GM19099 (cell line): ENCODE measurements around the gene P2RY2.

Source experiments
- POLR2A ChIP-seq: IDR thresholded peaks from 3 replicates; pipeline ENCODE4 v1.6.1; 2011; ENCODE audit warnings: low read depth; ENCODE audit not compliant: insufficient read length; ENCODE audit errors: extremely low read depth

P2RY2 gene

DNA sequence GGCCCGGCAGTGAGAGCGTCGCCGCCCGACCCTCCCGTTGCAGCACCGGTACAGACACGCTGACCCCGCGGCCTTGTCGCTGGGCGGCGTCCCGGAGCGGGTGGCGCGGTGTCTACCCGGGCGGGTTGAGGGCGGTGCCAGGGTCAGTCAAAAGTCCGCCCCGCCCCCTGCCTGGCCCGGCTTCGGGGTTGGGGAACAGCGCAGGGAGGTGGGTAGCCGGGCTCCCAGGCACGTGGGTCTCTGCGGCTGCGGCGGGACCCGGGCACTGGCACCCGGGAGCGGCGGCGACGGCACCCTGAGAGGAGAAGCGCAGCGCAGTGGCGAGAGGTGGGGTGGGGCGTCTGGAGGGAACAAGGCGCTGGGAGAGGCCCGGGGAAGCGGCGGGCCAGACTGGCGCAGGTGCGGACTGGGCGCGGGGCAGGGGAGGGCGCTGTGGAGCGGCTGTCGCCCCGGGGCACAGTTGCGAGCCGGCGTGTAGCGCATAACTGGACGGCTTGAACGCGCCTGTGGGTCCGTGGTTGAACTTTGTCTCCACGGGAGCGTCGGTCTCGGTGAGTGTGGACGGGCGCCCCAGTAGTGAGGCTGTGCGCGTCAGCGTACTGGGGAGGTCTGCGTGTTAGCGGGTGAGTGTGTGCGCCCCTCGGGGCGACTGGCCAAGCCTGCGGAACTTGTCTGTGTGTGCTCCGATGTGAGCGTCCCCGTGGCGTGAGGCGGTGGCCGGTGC lies at the start of gene P2RY2:
P2RY2 (plus strand) TSS at position 176 of the 724 bp plus-strand sequence. CDS start 15,879 bp downstream, outside the sequence.
- TF ChIP-seq POLR2A, result no peak

DNA sequence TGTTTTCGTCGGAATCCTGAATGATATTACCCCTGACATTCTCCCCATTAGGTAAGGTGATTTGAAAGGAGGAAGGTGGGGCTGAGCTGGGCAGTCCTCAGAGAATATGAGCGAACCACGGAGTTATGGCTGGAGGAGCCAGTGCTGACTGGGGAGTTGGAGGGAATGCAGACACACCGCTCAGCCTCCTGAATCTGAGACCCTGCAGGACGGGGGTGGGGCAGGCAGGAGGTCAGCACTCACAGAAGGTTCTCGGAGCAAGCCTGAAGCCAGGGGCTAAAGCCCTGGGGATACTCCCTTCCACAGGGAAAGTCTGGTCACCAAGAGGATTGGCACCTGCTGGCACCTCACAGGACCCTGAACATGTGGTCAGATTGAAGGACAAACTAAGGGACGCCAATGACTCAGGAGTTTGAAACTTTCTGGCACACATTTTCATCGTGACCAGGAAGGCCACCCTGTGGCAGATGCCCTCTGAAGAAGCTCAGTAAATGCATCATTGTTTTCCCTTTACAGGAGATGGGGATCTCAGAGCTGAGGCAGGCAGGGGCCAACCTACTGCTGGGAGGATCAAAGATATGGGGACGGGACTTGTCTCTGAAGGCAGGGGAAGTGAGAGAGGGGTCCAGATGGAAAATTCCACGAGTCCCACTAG lies 49.0 kb upstream of the P2RY2 start:
- no peak for TF ChIP-seq POLR2A

- no peak for TF ChIP-seq POLR2A
Measured at GRCh38 chr11:73170140-73170539, 47.9 kb upstream of the P2RY2 start.

DNA sequence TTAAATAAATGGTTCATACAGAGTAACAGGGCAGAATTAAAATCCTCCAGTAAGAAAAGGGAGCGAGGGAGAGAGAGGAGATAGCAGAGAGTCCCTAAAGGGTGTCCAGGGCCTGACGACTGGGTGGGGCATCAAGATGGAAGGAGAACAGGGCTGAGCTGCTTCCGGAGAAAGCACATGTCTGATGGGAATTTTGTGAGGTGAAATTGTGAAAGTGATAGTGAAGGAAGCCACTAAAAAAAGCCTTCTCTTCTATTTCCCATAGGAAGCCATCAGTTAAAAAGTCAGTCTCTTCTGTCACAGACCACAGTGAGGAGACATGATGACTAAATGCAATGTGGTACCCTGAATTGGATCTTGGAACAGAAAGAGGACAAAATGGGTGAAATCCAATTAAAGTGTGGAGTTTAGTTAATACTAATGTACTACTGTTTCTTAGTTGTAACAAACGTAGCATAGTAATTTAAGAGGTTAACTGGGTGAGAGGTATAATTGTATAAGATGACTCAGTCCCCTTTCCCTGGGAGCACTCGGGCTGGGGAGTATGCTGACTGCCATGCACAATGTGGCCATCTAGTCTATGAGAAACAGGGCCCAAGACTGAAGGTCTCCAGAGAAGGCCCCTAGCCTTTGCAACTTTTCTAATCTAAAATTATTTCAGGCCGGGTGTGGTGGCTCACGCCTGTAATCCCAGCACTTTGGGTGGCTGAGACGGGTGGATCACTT lies 46.5 kb upstream of the P2RY2 start:
- no peak for TF ChIP-seq POLR2A

DNA sequence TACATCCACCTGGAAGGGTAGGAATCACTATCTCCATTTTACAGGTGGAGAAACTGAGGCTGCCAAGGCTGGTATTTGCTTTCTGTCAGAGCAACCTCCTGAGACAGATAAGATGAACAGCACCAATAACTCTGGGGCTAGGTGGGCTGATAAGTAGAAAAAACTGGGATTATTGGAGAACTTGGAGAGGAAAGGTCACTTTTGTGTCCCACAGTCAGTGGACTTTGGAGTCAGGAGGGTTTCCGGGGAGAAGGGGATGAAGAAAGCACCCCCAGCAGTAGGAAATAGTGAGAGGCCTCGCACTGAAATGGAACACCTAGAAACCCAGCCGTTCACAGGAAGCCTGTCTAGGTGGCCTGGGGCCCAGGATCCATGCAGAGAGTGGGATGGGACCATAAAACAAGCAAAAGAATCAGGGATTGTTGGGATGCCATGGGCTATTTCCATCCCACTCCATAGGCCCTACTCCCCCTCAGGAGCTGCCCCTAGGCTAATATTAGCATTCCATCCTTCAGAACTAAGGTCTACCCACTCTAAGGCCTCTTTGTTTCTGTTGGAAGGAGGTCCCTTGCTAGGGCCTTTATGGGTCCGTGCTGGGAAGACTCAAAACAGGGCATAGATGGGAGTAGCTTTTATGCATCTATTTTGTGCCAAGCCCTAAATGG lies 45.0 kb upstream of the P2RY2 start:
- no peak for TF ChIP-seq POLR2A

- no peak for TF ChIP-seq POLR2A
Measured at GRCh38 chr11:73173755-73174494, 44.2 kb upstream of the P2RY2 start.

DNA sequence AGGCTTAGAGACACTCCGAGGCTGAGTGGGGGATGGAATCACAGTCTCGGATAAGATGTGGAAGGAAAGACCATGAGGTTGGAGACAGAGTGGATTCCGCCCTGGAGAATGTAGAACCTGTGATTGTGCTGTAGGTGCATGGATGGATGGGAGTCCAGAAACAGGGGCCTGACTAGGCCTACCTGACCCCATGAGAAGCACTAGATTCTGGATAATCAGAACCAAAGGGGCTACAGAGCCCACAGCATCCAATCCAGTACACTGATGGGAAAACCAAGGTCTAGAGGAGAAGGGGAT lies 43.6 kb upstream of the P2RY2 start:
- no peak for TF ChIP-seq POLR2A

GRCh38 chr11:73175551-73176144 lies 42.4 kb upstream of the P2RY2 start:
- no peak for TF ChIP-seq POLR2A

- no peak for TF ChIP-seq POLR2A
Measured at GRCh38 chr11:73176145-73176873, 41.8 kb upstream of the P2RY2 start.

DNA sequence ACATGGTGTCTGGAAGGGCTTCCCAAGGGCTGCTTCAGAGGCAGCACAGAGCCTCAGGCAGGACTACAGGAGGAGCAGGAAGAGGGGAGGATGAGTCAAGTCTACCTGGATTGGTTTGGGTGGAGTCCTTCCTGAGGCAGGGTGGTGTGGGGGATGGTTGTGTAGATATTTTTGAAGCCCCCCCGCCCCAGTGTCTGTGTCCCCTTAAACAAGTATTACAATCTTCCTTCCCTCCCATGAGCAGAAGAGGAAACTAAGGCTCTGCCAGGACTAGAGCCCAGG lies 41.3 kb upstream of the P2RY2 start:
- TF ChIP-seq POLR2A, result no peak

DNA sequence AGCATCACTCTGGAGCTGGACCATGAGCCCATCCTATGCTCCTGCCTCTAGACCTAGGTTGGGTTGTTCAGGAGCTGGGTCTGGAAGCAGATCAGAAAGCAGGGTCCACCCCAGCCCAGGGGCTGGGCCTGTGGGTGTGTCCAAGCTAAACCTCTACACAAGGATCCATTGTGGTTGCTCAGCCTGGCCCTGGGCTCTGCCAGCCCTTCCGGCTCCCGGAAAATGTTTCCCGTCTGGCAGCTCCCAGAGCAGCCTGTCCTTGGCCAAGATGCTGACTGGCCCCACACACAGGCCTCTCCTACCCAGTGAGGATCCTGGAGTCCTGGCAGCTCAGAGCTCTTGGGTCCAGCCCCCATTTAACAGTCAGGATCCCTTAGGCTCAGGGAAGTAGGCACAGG lies 40.7 kb upstream of the P2RY2 start:
- no peak for TF ChIP-seq POLR2A

DNA sequence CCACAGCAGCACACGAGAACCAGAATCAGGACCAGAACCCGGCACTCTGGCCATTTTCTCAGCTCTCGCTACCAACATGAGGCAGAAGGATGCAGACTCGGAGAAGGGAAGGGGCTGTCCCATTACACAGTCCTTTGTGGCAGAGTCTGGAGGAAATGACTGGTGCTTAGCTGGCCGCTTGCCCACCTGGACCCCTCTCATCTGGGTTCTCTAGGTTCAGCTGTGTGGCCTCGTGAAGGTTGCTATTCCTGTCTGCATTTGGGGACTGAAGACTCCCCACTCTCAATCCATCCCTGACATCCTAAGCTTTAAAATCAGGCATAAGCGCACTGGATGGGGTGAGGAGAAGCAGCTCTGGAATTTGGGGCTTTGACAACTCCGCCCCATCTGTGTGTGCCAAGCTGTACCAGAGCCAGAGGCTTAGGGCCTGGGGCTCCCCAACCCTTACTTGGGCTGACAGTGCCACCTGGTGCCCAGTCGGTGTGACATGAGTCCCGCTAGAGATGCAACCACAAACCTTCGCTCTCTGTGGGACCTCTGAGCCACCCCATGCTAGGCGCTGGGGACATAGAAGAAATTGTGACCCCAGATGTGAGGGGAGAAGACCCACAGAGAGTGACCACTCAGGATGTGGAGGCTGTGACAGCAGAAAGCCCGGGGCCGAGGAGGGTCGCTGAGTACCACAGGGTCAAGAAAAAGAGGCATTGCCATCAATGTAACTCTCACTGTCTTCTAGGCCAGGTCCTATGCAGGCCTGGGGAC lies 40.1 kb upstream of the P2RY2 start:
- TF ChIP-seq POLR2A, result no peak

DNA sequence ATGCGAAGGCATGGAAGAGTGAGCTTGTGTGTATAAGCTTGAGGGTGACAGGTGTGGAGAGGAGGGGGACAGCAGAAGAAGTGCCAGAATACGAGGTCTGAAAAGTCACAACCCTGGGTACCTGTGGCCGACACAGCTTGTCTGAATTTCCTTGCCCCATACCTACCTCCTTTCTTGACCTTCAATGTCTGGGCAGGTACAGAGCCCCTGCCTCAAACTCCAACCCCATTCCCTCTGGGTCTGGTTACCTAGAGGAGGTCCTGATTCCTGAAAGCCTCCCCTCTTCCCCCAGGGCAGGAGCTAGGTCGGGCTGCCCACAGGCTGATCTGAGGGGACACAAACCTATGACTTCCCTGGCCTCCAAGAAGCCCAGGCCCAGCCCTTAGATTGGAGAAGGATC lies 39.4 kb upstream of the P2RY2 start:
- no peak for TF ChIP-seq POLR2A
